ENCODE results near the gene DUOX1.

DUOX1 gene

GRCh38 chr15:45091161-45091560, 38.6 kb upstream of the DUOX1 start:
- no peak overlapping the region for H3K4ac ChIP-seq (ENCODE audit: low read depth, low read length)
- DNase-seq, result no peak
- no peaks in the 10 kb centered on the region for H3K36me3 ChIP-seq (ENCODE audit: control insufficient read depth in 1 of 2, insufficient read depth in 2 of 2, low read length in 2 of 2)
- no peak overlapping the region for H4K91ac ChIP-seq (ENCODE audit: low read depth, low read length)
- WGBS (ENCODE audit: extremely low coverage, insufficient coverage, insufficient read length), result no CpG with 5 or more reads among the region's 7 CpGs
- no peak overlapping the region for H2AK5ac ChIP-seq (ENCODE audit: low read length)
- H3K4me1 ChIP-seq (ENCODE audit: control insufficient read depth in 1 of 2, insufficient read depth in 2 of 2, low read length in 2 of 2), result no peaks in the 10 kb centered on the region
- no peak overlapping the region for H3K23ac ChIP-seq (ENCODE audit: low read length)
- H2BK5ac ChIP-seq (ENCODE audit: low read depth, low read length, poor library complexity), result no peak overlapping the region
- no peak overlapping the region for H4K8ac ChIP-seq (ENCODE audit: low read depth, low read length)
- no peak overlapping the region for H2BK12ac ChIP-seq (ENCODE audit: low read length)
- no peaks in the 10 kb centered on the region for H3K79me1 ChIP-seq (ENCODE audit: low read length)
- H3K79me2 ChIP-seq (ENCODE audit: control insufficient read depth, insufficient read depth, low read length, poor library complexity), result no peaks in the 10 kb centered on the region
- H3K18ac ChIP-seq (ENCODE audit: low read length), result no peak overlapping the region
- no peak overlapping the region for H2AFZ ChIP-seq (ENCODE audit: insufficient read depth, low read length, poor library complexity)
- H3K27ac ChIP-seq (ENCODE audit: low read depth, low read length), result no peak overlapping the region
- no peak overlapping the region for H3K14ac ChIP-seq (ENCODE audit: low read length)
- H3K9ac ChIP-seq (ENCODE audit: low read length), result no peak overlapping the region
- no peak overlapping the region for H2BK120ac ChIP-seq (ENCODE audit: insufficient read depth, low read length, poor library complexity)
- H3K4me2 ChIP-seq (ENCODE audit: low read length), result no peak overlapping the region
- H3K4me3 ChIP-seq (ENCODE audit: low read depth, low read length), result no peak overlapping the region
- H4K12ac ChIP-seq (ENCODE audit: low read depth, low read length), result no peak overlapping the region
- H3K9me3 ChIP-seq (ENCODE audit: insufficient read depth, low read depth, low read length), result peaks cover 2% of the 10 kb centered on the region
- H3K27me3 ChIP-seq (ENCODE audit: insufficient read depth, low read length), result no peaks in the 10 kb centered on the region

- Histone ChIP-seq H2BK5ac (ENCODE audit: low read depth, low read length, poor library complexity) (no peak overlapping the region), H2AK5ac (ENCODE audit: low read length) (no peak overlapping the region)
Observed at GRCh38 chr15:45091576-45091975, 38.2 kb upstream of the DUOX1 start.

GRCh38 chr15:45093013-45093412, 36.8 kb upstream of the DUOX1 start:
- no peak overlapping the region for H3K4me2 ChIP-seq (ENCODE audit: low read length)
- no CpG with 5 or more reads among the region's 4 CpGs for WGBS (ENCODE audit: extremely low coverage, insufficient coverage, insufficient read length)
- H3K36me3 ChIP-seq (ENCODE audit: control insufficient read depth in 1 of 2, insufficient read depth in 2 of 2, low read length in 2 of 2), result no peaks in the 10 kb centered on the region

More at GRCh38 chr15:45091576-45091975, 38.2 kb upstream of the DUOX1 start:
- H4K91ac ChIP-seq (ENCODE audit: low read depth, low read length), result no peak overlapping the region
- H3K9me3 ChIP-seq (ENCODE audit: insufficient read depth, low read depth, low read length), result peaks cover 2% of the 10 kb centered on the region
- no peak overlapping the region for H3K9ac ChIP-seq (ENCODE audit: low read length)
- no CpG with 5 or more reads among the region's 2 CpGs for WGBS (ENCODE audit: extremely low coverage, insufficient coverage, insufficient read length)
- H3K4me3 ChIP-seq (ENCODE audit: low read depth, low read length), result no peak overlapping the region
- H2AFZ ChIP-seq (ENCODE audit: insufficient read depth, low read length, poor library complexity), result no peak overlapping the region
- H4K8ac ChIP-seq (ENCODE audit: low read depth, low read length), result no peak overlapping the region
- H3K18ac ChIP-seq (ENCODE audit: low read length), result no peak overlapping the region
- no peak overlapping the region for H4K12ac ChIP-seq (ENCODE audit: low read depth, low read length)
- H2BK120ac ChIP-seq (ENCODE audit: insufficient read depth, low read length, poor library complexity), result no peak overlapping the region
- H3K14ac ChIP-seq (ENCODE audit: low read length), result no peak overlapping the region
- no peak overlapping the region for H2BK12ac ChIP-seq (ENCODE audit: low read length)
- no peak overlapping the region for H3K4me2 ChIP-seq (ENCODE audit: low read length)
- no peaks in the 10 kb centered on the region for H3K79me2 ChIP-seq (ENCODE audit: control insufficient read depth, insufficient read depth, low read length, poor library complexity)
- H3K79me1 ChIP-seq (ENCODE audit: low read length), result no peaks in the 10 kb centered on the region
- no peak overlapping the region for H3K27ac ChIP-seq (ENCODE audit: low read depth, low read length)
- no peak overlapping the region for H3K23ac ChIP-seq (ENCODE audit: low read length)
- H3K36me3 ChIP-seq (ENCODE audit: control insufficient read depth in 1 of 2, insufficient read depth in 2 of 2, low read length in 2 of 2), result no peaks in the 10 kb centered on the region
- no peak overlapping the region for H3K4ac ChIP-seq (ENCODE audit: low read depth, low read length)
- no peaks in the 10 kb centered on the region for H3K27me3 ChIP-seq (ENCODE audit: insufficient read depth, low read length)
- no peak for DNase-seq
- H3K4me1 ChIP-seq (ENCODE audit: control insufficient read depth in 1 of 2, insufficient read depth in 2 of 2, low read length in 2 of 2), result no peaks in the 10 kb centered on the region

GRCh38 chr15:45093622-45094357, 36.0 kb upstream of the DUOX1 start:
- no peak overlapping the region for H3K9ac ChIP-seq (ENCODE audit: low read length)

More at GRCh38 chr15:45093013-45093412, 36.8 kb upstream of the DUOX1 start:
- Histone ChIP-seq H2AFZ (ENCODE audit: insufficient read depth, low read length, poor library complexity) (no peak overlapping the region), H3K27me3 (ENCODE audit: insufficient read depth, low read length) (no peaks in the 10 kb centered on the region), H2BK120ac (ENCODE audit: insufficient read depth, low read length, poor library complexity) (no peak overlapping the region), H2BK12ac (ENCODE audit: low read length) (no peak overlapping the region), H3K4me1 (ENCODE audit: control insufficient read depth in 1 of 2, insufficient read depth in 2 of 2, low read length in 2 of 2) (no peaks in the 10 kb centered on the region), H3K27ac (ENCODE audit: low read depth, low read length) (no peak overlapping the region), H2BK5ac (ENCODE audit: low read depth, low read length, poor library complexity) (no peak overlapping the region), H3K9ac (ENCODE audit: low read length) (no peak overlapping the region), H3K23ac (ENCODE audit: low read length) (no peak overlapping the region), H4K8ac (ENCODE audit: low read depth, low read length) (no peak overlapping the region), H4K91ac (ENCODE audit: low read depth, low read length) (no peak overlapping the region), H3K14ac (ENCODE audit: low read length) (no peak overlapping the region), H3K9me3 (ENCODE audit: insufficient read depth, low read depth, low read length) (peaks cover 2% of the 10 kb centered on the region), H3K18ac (ENCODE audit: low read length) (no peak overlapping the region), H3K79me1 (ENCODE audit: low read length) (no peaks in the 10 kb centered on the region), H4K12ac (ENCODE audit: low read depth, low read length) (no peak overlapping the region), H3K4me3 (ENCODE audit: low read depth, low read length) (no peak overlapping the region), H3K4ac (ENCODE audit: low read depth, low read length) (no peak overlapping the region), H2AK5ac (ENCODE audit: low read length) (no peak overlapping the region), H3K79me2 (ENCODE audit: control insufficient read depth, insufficient read depth, low read length, poor library complexity) (no peaks in the 10 kb centered on the region)
- no peak for DNase-seq

More at GRCh38 chr15:45093622-45094357, 36.0 kb upstream of the DUOX1 start:
- Histone ChIP-seq H4K8ac (ENCODE audit: low read depth, low read length) (no peak overlapping the region), H2AFZ (ENCODE audit: insufficient read depth, low read length, poor library complexity) (no peak overlapping the region), H4K12ac (ENCODE audit: low read depth, low read length) (no peak overlapping the region), H3K18ac (ENCODE audit: low read length) (no peak overlapping the region), H3K27ac (ENCODE audit: low read depth, low read length) (no peak overlapping the region), H3K36me3 (ENCODE audit: control insufficient read depth in 1 of 2, insufficient read depth in 2 of 2, low read length in 2 of 2) (no peaks in the 10 kb centered on the region), H2BK120ac (ENCODE audit: insufficient read depth, low read length, poor library complexity) (no peak overlapping the region), H2BK5ac (ENCODE audit: low read depth, low read length, poor library complexity) (no peak overlapping the region), H3K23ac (ENCODE audit: low read length) (no peak overlapping the region), H3K79me1 (ENCODE audit: low read length) (no peaks in the 10 kb centered on the region), H3K4ac (ENCODE audit: low read depth, low read length) (no peak overlapping the region), H3K27me3 (ENCODE audit: insufficient read depth, low read length) (no peaks in the 10 kb centered on the region), H2AK5ac (ENCODE audit: low read length) (no peak overlapping the region), H3K9me3 (ENCODE audit: insufficient read depth, low read depth, low read length) (peaks cover 2% of the 10 kb centered on the region), H4K91ac (ENCODE audit: low read depth, low read length) (no peak overlapping the region), H3K79me2 (ENCODE audit: control insufficient read depth, insufficient read depth, low read length, poor library complexity) (no peaks in the 10 kb centered on the region), H3K4me1 (ENCODE audit: control insufficient read depth in 1 of 2, insufficient read depth in 2 of 2, low read length in 2 of 2) (no peaks in the 10 kb centered on the region), H3K14ac (ENCODE audit: low read length) (no peak overlapping the region), H2BK12ac (ENCODE audit: low read length) (no peak overlapping the region), H3K4me3 (ENCODE audit: low read depth, low read length) (no peak overlapping the region), H3K4me2 (ENCODE audit: low read length) (no peak overlapping the region)
- WGBS (ENCODE audit: extremely low coverage, insufficient coverage, insufficient read length), result no CpG with 5 or more reads among the region's 11 CpGs
- DNase-seq, result no peak

Measured in trophoblast cell (in vitro differentiated cells and primary cell).